Neural cell (in vitro differentiated cells): ENCODE measurements around the gene GRIK3. TPM values are rescaled to one million over a fixed set of nuclear protein-coding genes. Genes with fewer than 3 reads are reported as not detected.

Experiments
- H2AFZ ChIP-seq: fragments of 200-600, 300-800 bp; sonication (generic), shearing (Covaris generic); 2 replicates; pipeline ENCODE4 v1.6.0; 2014; ENCODE audit warnings: low read depth, mild to moderate bottlenecking, antibody characterized with exemption, low read length, moderate library complexity
- H3F3A ChIP-seq: fragments of 200-600 bp; shearing (Covaris generic); 2 replicates; pipeline ENCODE4 v1.6.1; 2016; ENCODE audit warnings: mild to moderate bottlenecking, moderate library complexity, mixed read lengths, antibody characterized with exemption, low read length; ENCODE audit not compliant: insufficient read depth, poor library complexity, severe bottlenecking
- H3K27ac ChIP-seq: fragments of 200-600, 300-800 bp; sonication (generic), shearing (Covaris generic); 2 replicates; pipeline ENCODE4 v1.5.1; 2014; ENCODE audit warnings: mild to moderate bottlenecking, low read length, moderate library complexity
- H3K27me3 ChIP-seq: fragments of 300-800, 200-600 bp; sonication (generic), shearing (Covaris generic); 2 replicates; pipeline ENCODE4 v1.6.0; 2014; ENCODE audit warnings: mild to moderate bottlenecking, low read depth, low read length, moderate library complexity; ENCODE audit not compliant: insufficient read depth
- H3K36me3 ChIP-seq: fragments of 300-800, 200-600 bp; sonication (generic), shearing (Covaris generic); 2 replicates; pipeline ENCODE4 v1.5.1; 2014; ENCODE audit warnings: mild to moderate bottlenecking, antibody characterized with exemption, low read length, moderate library complexity; ENCODE audit not compliant: insufficient read depth
- H3K4me2 ChIP-seq: fragments of 300-800, 200-600 bp; sonication (generic), shearing (Covaris generic); 2 replicates; pipeline ENCODE4 v1.6.0; 2014; ENCODE audit warnings: mild to moderate bottlenecking, low read length
- H3K4me3 ChIP-seq: fragments of 300-800, 200-600 bp; sonication (generic), shearing (Covaris generic); 2 replicates; pipeline ENCODE4 v1.5.1; 2014; ENCODE audit warnings: mild to moderate bottlenecking, low read length, moderate library complexity
- H3K79me2 ChIP-seq: fragments of 200-600 bp; shearing (Covaris generic); replicated peaks from 2 replicates; pipeline ENCODE4 v1.6.0; 2014; ENCODE audit warnings: mild to moderate bottlenecking, low read length, moderate library complexity; ENCODE audit not compliant: insufficient read depth
- H3K9ac ChIP-seq: fragments of 300-800, 200-600 bp; sonication (generic), shearing (Covaris generic); 2 replicates; pipeline ENCODE4 v1.6.1; 2016; ENCODE audit warnings: mild to moderate bottlenecking, low read length, mixed read lengths
- H3K9me2 ChIP-seq: fragments of 200-600 bp; shearing (Covaris generic); 2 replicates; pipeline ENCODE4 v1.6.1; 2016; ENCODE audit warnings: mild to moderate bottlenecking, low read length, mixed read lengths; ENCODE audit not compliant: insufficient read depth
- H3K9me3 ChIP-seq: fragments of 200-600, 300-800 bp; sonication (generic), shearing (Covaris generic); 2 replicates; pipeline ENCODE4 v1.6.1; 2016; ENCODE audit warnings: mild to moderate bottlenecking, mixed run types, low read length, moderate library complexity, mixed read lengths
- H4K20me1 ChIP-seq: fragments of 200-600 bp; shearing (Covaris generic); 2 replicates; pipeline ENCODE4 v1.6.1; 2016; ENCODE audit warnings: mild to moderate bottlenecking, mixed run types; ENCODE audit not compliant: insufficient read depth
- EP300 ChIP-seq: fragments of 450-650 bp; conservative IDR thresholded peaks from 2 replicates; pipeline ENCODE4 v1.6.1; 2014; ENCODE audit warnings: antibody characterized with exemption, mild to moderate bottlenecking, moderate library complexity; ENCODE audit not compliant: poor library complexity, severe bottlenecking
- EZH2 ChIP-seq: fragments of 200-600, 300-800 bp; shearing (Covaris generic), sonication (generic); IDR thresholded peaks from 2 replicates; pipeline ENCODE4 v1.6.1; 2014; ENCODE audit warnings: antibody characterized with exemption, low read length, borderline replicate concordance, mild to moderate bottlenecking; ENCODE audit not compliant: insufficient read depth, poor library complexity, severe bottlenecking
- MXI1 ChIP-seq: fragments of 450-650 bp; conservative IDR thresholded peaks from 2 replicates; pipeline ENCODE4 v1.6.1; 2014; ENCODE audit warnings: antibody characterized with exemption, mild to moderate bottlenecking; ENCODE audit not compliant: poor library complexity, severe bottlenecking
- POLR2AphosphoS5 ChIP-seq: IDR thresholded peaks from 2 replicates; pipeline ENCODE4 v1.6.1; 2012
- RAD21 ChIP-seq: fragments of 450-650 bp; conservative IDR thresholded peaks from 2 replicates; pipeline ENCODE4 v1.6.1; 2014; ENCODE audit warnings: antibody characterized with exemption, mild to moderate bottlenecking, moderate library complexity
- SMC3 ChIP-seq: fragments of 450-650 bp; conservative IDR thresholded peaks from 2 replicates; pipeline ENCODE4 v1.6.1; 2014; ENCODE audit warnings: antibody characterized with exemption, mild to moderate bottlenecking, moderate library complexity; ENCODE audit not compliant: poor library complexity
- TAF1 ChIP-seq: IDR thresholded peaks from 2 replicates; pipeline ENCODE4 v1.6.1; 2012; ENCODE audit warnings: low read depth
- polyA plus RNA-seq: library from polyadenylated mRNA; depleted of rRNA; stranded (reverse); fragments of >200 nt; gene quantifications from 2 replicates; pipeline ENCODE4 v1.2.3, GENCODE V29; 2014
- TF ChIP-seq, protein P1 (sequence below): IDR thresholded peaks from 2 replicates; pipeline ENCODE4 v1.6.1; 2012; ENCODE audit warnings: borderline replicate concordance
- TF ChIP-seq, protein P2 (sequence below): fragments of 450-650 bp; IDR thresholded peaks from 2 replicates; pipeline ENCODE4 v1.5.1; 2014; ENCODE audit warnings: antibody characterized with exemption, mild to moderate bottlenecking, moderate library complexity; ENCODE audit not compliant: poor library complexity, severe bottlenecking

Gene GRIK3
- polyA plus RNA-seq, 1 donor from 2014 or later: 5.0 TPM

DNA sequence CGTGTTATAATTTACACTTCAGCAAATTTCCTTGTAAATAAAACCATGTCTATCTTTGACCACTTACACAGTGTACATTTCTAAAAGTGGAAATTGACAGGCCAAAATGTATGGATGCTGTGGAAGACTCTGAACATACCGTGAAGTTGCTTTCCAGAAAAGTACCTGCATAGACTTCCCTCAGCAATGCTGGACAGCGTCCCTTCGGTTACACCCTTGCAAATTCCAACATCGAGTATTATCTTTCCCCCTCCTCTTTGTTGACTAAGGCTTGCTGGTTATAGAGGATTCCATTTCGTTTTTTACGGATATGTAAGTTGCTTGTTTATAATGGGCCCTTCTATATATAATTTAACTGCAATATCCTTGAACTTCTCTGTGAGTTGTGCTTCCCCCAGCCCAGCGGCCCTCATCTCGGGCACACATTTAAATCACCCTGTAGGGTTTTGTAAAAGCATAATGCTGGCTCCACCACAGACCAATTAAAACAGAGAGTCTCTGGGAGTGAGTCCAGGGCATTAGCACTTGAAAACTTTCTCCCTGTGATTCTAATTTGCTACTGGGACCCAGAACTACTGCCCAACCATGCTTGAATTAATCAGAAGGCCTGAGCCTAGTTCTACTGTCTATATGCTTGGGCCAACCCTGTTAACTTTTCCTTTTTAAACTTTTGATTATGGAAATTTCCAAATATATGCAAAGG, 230.3 kb downstream of the GRIK3 start:
- H3F3A ChIP-seq: no peaks in the 10 kb centered on the region
- no peaks in the 10 kb centered on the region for H3K36me3 ChIP-seq
- H3K9me2 ChIP-seq: no peaks in the 10 kb centered on the region
- no peak overlapping the region for H3K27ac ChIP-seq
- no peak for TF ChIP-seq SMC3
- TF ChIP-seq, protein P1, sequence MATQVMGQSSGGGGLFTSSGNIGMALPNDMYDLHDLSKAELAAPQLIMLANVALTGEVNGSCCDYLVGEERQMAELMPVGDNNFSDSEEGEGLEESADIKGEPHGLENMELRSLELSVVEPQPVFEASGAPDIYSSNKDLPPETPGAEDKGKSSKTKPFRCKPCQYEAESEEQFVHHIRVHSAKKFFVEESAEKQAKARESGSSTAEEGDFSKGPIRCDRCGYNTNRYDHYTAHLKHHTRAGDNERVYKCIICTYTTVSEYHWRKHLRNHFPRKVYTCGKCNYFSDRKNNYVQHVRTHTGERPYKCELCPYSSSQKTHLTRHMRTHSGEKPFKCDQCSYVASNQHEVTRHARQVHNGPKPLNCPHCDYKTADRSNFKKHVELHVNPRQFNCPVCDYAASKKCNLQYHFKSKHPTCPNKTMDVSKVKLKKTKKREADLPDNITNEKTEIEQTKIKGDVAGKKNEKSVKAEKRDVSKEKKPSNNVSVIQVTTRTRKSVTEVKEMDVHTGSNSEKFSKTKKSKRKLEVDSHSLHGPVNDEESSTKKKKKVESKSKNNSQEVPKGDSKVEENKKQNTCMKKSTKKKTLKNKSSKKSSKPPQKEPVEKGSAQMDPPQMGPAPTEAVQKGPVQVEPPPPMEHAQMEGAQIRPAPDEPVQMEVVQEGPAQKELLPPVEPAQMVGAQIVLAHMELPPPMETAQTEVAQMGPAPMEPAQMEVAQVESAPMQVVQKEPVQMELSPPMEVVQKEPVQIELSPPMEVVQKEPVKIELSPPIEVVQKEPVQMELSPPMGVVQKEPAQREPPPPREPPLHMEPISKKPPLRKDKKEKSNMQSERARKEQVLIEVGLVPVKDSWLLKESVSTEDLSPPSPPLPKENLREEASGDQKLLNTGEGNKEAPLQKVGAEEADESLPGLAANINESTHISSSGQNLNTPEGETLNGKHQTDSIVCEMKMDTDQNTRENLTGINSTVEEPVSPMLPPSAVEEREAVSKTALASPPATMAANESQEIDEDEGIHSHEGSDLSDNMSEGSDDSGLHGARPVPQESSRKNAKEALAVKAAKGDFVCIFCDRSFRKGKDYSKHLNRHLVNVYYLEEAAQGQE: no peak
- TF ChIP-seq EP300: no peak
- no peak for TF ChIP-seq MXI1
- TF ChIP-seq RAD21: no peak
- no peak for TF ChIP-seq EZH2
- no peak for TF ChIP-seq TAF1
- TF ChIP-seq, protein P2, sequence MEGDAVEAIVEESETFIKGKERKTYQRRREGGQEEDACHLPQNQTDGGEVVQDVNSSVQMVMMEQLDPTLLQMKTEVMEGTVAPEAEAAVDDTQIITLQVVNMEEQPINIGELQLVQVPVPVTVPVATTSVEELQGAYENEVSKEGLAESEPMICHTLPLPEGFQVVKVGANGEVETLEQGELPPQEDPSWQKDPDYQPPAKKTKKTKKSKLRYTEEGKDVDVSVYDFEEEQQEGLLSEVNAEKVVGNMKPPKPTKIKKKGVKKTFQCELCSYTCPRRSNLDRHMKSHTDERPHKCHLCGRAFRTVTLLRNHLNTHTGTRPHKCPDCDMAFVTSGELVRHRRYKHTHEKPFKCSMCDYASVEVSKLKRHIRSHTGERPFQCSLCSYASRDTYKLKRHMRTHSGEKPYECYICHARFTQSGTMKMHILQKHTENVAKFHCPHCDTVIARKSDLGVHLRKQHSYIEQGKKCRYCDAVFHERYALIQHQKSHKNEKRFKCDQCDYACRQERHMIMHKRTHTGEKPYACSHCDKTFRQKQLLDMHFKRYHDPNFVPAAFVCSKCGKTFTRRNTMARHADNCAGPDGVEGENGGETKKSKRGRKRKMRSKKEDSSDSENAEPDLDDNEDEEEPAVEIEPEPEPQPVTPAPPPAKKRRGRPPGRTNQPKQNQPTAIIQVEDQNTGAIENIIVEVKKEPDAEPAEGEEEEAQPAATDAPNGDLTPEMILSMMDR: no peak
- H3K4me2 ChIP-seq: no peak overlapping the region
- no peak overlapping the region for H2AFZ ChIP-seq
- no peaks in the 10 kb centered on the region for H3K27me3 ChIP-seq
- H3K79me2 ChIP-seq: no peaks in the 10 kb centered on the region
- no peaks in the 10 kb centered on the region for H3K9me3 ChIP-seq
- no peak overlapping the region for H3K9ac ChIP-seq
- no peak overlapping the region for H3K4me3 ChIP-seq
- H4K20me1 ChIP-seq: no peaks in the 10 kb centered on the region

DNA sequence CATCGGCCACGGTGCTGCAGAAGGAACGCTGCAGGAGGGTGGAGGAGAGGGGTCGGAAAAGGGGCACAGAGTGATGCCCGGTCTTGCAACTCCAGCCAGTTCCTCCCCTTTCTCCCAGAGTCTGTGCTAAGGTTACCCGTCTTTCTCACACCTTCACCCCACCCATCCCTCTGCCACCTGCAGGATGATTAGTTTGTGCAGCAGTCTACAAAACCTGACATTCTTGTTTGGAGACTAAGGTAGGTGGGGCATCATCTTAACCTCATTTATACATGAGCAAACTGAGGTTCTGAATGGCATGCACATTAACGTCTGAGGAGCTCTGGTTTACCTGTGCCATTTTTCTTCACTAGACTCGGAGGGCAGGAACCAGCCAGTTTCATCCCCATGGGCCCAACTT, 232.3 kb downstream of the GRIK3 start:
- H3K79me2 ChIP-seq: no peaks in the 10 kb centered on the region
- H3K9me2 ChIP-seq: no peaks in the 10 kb centered on the region
- TF ChIP-seq MXI1 (no peak), SMC3 (no peak), POLR2AphosphoS5 (no peak), EP300 (no peak)
- no peak overlapping the region for H3K4me3 ChIP-seq
- no peaks in the 10 kb centered on the region for H3K9me3 ChIP-seq
- no peak overlapping the region for H3K4me2 ChIP-seq
- no peaks in the 10 kb centered on the region for H3K27me3 ChIP-seq
- H3K27ac ChIP-seq: no peak overlapping the region
- no peak overlapping the region for H2AFZ ChIP-seq
- H3K36me3 ChIP-seq: no peaks in the 10 kb centered on the region
- H4K20me1 ChIP-seq: no peaks in the 10 kb centered on the region
- no peak overlapping the region for H3K9ac ChIP-seq
- H3F3A ChIP-seq: no peaks in the 10 kb centered on the region
